Nephron progenitor cell (in vitro differentiated cells): ENCODE measurements around the gene UBL4B.

Experiments
- DNase-seq: peaks from one replicate; pipeline ENCODE4 v3.0.0; 2021
- H3K27ac Mint-ChIP-seq: 2 replicates; pipeline ENCODE4 v1.8.0; 2021; ENCODE audit warnings: mild to moderate bottlenecking, moderate library complexity, mixed read lengths
- H3K27me3 Mint-ChIP-seq: 2 replicates; pipeline ENCODE4 v1.8.0; 2021; ENCODE audit warnings: mild to moderate bottlenecking, low read depth, mixed read lengths; ENCODE audit not compliant: poor library complexity
- H3K36me3 Mint-ChIP-seq: 2 replicates; pipeline ENCODE4 v1.8.0; 2021; ENCODE audit warnings: low read depth, mixed read lengths
- H3K4me1 Mint-ChIP-seq: 2 replicates; pipeline ENCODE4 v1.8.0; 2021; ENCODE audit warnings: mixed read lengths
- H3K4me3 Mint-ChIP-seq: 2 replicates; pipeline ENCODE4 v1.8.0; 2021; ENCODE audit warnings: mild to moderate bottlenecking, moderate library complexity, mixed read lengths
- H3K9me3 Mint-ChIP-seq: 2 replicates; pipeline ENCODE4 v1.8.0; 2021; ENCODE audit warnings: mild to moderate bottlenecking, moderate library complexity, mixed read lengths
- TF ChIP-seq, protein P1 (sequence below): fragments of 200-600 bp; sonication (generic); IDR thresholded peaks from 2 replicates; pipeline ENCODE4 v1.5.0; 2021; ENCODE audit warnings: antibody characterized with exemption

Gene UBL4B

DNA sequence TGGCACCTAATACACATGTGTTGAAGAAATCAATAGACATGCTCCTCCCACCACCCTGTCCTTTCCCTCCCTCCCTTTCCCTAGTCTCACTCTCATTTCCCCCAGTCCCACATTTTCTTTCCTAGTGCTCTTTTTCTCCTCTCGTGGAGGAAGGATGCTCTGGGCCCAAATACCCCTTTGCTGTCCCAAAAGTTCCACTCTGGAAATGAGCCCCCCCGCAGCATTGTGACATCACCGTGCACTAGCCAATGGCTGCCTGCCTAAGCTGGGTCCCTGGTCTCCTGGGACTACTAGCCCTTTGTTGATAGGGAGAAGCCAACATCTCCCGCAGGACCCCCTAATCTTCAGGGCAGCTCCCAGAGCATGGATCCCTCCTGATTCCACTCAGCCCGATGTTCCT is at the start of gene UBL4B:
Gene UBL4B (plus strand): TSS at position 301 of the 400 bp plus-strand sequence. CDS start 92 bp downstream, at position 393.
- Mint-ChIP-seq H3K27ac (no peak within 1 kb of the TSS), H3K9me3 (no peaks in the 10 kb centered on the region), H3K4me3 (no peak within 1 kb of the TSS), H3K36me3 (no peaks in the 10 kb centered on the region), H3K27me3 (peaks cover 99% of the 10 kb centered on the region), H3K4me1 (peaks cover 23% of the 10 kb centered on the region)
- DNase-seq = no peak
- TF ChIP-seq, protein P1, sequence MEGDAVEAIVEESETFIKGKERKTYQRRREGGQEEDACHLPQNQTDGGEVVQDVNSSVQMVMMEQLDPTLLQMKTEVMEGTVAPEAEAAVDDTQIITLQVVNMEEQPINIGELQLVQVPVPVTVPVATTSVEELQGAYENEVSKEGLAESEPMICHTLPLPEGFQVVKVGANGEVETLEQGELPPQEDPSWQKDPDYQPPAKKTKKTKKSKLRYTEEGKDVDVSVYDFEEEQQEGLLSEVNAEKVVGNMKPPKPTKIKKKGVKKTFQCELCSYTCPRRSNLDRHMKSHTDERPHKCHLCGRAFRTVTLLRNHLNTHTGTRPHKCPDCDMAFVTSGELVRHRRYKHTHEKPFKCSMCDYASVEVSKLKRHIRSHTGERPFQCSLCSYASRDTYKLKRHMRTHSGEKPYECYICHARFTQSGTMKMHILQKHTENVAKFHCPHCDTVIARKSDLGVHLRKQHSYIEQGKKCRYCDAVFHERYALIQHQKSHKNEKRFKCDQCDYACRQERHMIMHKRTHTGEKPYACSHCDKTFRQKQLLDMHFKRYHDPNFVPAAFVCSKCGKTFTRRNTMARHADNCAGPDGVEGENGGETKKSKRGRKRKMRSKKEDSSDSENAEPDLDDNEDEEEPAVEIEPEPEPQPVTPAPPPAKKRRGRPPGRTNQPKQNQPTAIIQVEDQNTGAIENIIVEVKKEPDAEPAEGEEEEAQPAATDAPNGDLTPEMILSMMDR = no peak

DNA sequence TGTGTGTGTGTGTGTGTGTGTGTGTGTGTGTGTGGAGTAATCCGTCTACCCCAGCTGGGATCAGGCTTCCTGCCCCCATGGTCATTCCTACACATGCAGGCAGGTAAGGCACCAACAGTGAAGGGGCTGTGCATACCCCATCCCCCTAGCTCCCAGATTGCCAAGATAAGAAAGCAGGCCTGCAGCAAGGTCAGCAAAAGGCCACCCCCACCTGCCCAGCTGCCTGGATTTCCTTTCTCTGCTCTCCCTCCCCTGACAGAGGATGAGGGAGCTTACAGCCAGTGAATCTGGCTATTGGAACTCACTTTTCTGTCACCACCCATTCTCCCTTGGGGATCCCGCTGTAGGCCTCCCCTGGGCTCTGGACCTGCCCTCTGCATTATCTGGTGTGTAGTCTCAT is 49.6 kb upstream of the UBL4B start:
- H3K36me3 Mint-ChIP-seq = peaks cover 21% of the 10 kb centered on the region
- H3K4me3 Mint-ChIP-seq = no peak overlapping the region
- no peak overlapping the region for H3K27ac Mint-ChIP-seq
- peaks cover 41% of the 10 kb centered on the region for H3K27me3 Mint-ChIP-seq
- TF ChIP-seq, protein P1 = no peak
- no peaks in the 10 kb centered on the region for H3K9me3 Mint-ChIP-seq
- H3K4me1 Mint-ChIP-seq = peaks cover 60% of the 10 kb centered on the region
- DNase-seq = no peak

DNA sequence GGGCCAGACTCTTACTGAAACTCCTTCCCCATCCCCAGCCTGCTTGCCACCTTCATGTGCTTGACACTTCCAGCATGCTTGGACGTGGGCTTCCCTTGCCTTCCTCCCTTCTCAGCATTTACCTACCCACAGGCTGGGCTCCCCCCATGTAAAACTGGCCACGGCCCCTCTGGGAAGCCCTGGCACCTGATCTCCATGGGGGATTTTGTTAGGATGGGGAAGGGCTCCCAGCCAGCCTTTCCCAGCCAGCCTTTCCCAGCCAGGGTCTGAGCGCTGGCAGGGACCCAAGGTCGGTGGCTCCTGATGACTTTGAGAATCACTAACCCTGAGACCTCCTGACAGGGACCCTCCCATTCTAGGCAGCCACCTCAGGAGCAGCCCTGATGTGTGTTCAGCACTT is 48.5 kb upstream of the UBL4B start:
- Mint-ChIP-seq H3K4me3 (no peak overlapping the region), H3K27ac (no peak overlapping the region), H3K4me1 (peaks cover 55% of the 10 kb centered on the region), H3K36me3 (peaks cover 21% of the 10 kb centered on the region), H3K9me3 (no peaks in the 10 kb centered on the region), H3K27me3 (peaks cover 53% of the 10 kb centered on the region)
- no peak for DNase-seq
- TF ChIP-seq, protein P1 = no peak

GRCh38 chr1:110064576-110065337 is 47.5 kb upstream of the UBL4B start:
- Mint-ChIP-seq H3K4me1 (peaks cover 46% of the 10 kb centered on the region), H3K9me3 (no peaks in the 10 kb centered on the region), H3K36me3 (peaks cover 19% of the 10 kb centered on the region), H3K27ac (no peak overlapping the region), H3K27me3 (peaks cover 63% of the 10 kb centered on the region), H3K4me3 (no peak overlapping the region)
- no peak for DNase-seq
- TF ChIP-seq, protein P1 = no peak

DNA sequence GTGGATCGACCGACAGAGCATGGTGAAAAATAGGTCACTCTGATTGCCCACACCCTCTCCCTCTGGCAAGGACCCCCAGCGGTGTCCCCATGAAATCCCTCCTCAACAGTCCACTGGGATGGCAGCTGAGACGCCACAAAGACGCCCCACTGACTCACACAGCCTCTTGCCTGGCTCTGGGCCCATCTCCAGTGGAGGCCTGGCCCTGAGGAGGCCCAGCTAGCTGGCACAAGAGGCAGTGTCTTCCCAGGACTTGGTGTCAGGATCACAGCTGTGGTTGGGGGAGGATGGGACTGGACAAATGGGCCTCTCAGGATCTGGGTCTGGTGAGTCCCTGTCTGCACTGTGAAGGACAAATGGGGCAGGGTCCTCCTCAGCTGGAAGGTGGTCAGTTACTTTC is 46.4 kb upstream of the UBL4B start:
- H3K27me3 Mint-ChIP-seq = peaks cover 71% of the 10 kb centered on the region
- H3K4me3 Mint-ChIP-seq = no peak overlapping the region
- H3K27ac Mint-ChIP-seq = no peak overlapping the region
- peaks cover 40% of the 10 kb centered on the region for H3K4me1 Mint-ChIP-seq
- DNase-seq = no peak
- peaks cover 12% of the 10 kb centered on the region for H3K36me3 Mint-ChIP-seq
- TF ChIP-seq, protein P1 = no peak
- H3K9me3 Mint-ChIP-seq = no peaks in the 10 kb centered on the region

- peak overlapping the region; percentile 54 for H3K4me3 Mint-ChIP-seq
- no peak overlapping the region for H3K27ac Mint-ChIP-seq
- H3K4me1 Mint-ChIP-seq = peaks cover 31% of the 10 kb centered on the region
- peak; percentile 44 for DNase-seq
- H3K36me3 Mint-ChIP-seq = no peaks in the 10 kb centered on the region
- TF ChIP-seq, protein P1 = no peak
- H3K27me3 Mint-ChIP-seq = peaks cover 87% of the 10 kb centered on the region
- no peaks in the 10 kb centered on the region for H3K9me3 Mint-ChIP-seq
Measured at GRCh38 chr1:110067479-110067892, 44.8 kb upstream of the UBL4B start.
